ENCODE measurements around the gene PRADC1. TPM values are rescaled to one million over a fixed set of nuclear protein-coding genes. Genes with fewer than 3 reads are reported as not detected.

Gene PRADC1
- total and polyA plus RNA-seq, 8 donors = 8.5 to 23.3 (median 14.5) TPM

GRCh38 chr2:73253400-73253799 lies 20.4 kb upstream of the PRADC1 start:
- no peak for ATAC-seq
- intact Hi-C loops (cut with DNase I) = no loop called here

DNA sequence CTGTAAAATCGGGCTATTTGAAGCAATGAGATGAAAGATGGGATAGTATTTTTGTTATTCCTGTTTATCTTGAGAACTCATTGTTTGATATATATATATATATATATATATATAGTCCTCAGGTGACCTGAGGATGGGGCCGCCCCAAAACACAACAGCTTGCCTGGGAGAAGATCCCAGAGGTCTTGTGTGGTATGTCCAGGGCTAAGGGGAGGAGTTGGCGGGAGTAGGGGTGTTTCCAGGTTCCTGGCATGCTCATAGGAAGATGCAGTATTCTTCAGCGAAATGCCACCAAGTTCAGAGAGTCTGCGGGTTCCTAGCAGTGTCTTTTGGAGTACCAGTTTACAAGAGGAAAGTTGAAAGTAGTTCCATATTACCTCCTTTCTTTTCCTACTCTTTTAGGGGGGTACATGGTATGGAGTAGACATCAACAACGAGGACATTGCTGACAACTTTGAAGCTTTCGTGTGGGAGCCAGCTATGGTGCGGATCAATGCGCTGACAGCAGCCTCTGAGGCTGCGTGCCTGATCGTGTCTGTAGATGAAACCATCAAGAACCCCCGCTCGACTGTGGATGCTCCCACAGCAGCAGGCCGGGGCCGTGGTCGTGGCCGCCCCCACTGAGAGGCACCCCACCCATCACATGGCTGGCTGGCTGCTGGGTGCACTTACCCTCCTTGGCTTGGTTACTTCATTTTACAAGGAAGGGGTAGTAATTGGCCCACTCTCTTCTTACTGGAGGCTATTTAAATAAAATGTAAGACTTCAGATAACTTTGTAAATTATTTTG lies 19.4 kb upstream of the PRADC1 start:
- no peak overlapping the region for H3K4me3 ChIP-seq
- DNase-seq (no peak), ATAC-seq (no peak)
- intact Hi-C loops (cut with DNase I) = no loop called here
- H3K27me3 ChIP-seq = no peaks in the 10 kb centered on the region
- no peaks in the 10 kb centered on the region for H3K9me3 ChIP-seq
- H3K4me1 ChIP-seq = no peaks in the 10 kb centered on the region
- no peak overlapping the region for H3K27ac ChIP-seq
- TF ChIP-seq, protein P1, sequence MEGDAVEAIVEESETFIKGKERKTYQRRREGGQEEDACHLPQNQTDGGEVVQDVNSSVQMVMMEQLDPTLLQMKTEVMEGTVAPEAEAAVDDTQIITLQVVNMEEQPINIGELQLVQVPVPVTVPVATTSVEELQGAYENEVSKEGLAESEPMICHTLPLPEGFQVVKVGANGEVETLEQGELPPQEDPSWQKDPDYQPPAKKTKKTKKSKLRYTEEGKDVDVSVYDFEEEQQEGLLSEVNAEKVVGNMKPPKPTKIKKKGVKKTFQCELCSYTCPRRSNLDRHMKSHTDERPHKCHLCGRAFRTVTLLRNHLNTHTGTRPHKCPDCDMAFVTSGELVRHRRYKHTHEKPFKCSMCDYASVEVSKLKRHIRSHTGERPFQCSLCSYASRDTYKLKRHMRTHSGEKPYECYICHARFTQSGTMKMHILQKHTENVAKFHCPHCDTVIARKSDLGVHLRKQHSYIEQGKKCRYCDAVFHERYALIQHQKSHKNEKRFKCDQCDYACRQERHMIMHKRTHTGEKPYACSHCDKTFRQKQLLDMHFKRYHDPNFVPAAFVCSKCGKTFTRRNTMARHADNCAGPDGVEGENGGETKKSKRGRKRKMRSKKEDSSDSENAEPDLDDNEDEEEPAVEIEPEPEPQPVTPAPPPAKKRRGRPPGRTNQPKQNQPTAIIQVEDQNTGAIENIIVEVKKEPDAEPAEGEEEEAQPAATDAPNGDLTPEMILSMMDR (IDR thresholded peaks at IDR 0.05) = no peak
- peaks cover 0 to 79% of the 10 kb centered on the region in 2 donors for H3K36me3 ChIP-seq

More at GRCh38 chr2:73253400-73253799, 20.4 kb upstream of the PRADC1 start:
- H3K9me3 ChIP-seq = no peaks in the 10 kb centered on the region
- no peak overlapping the region for H3K4me3 ChIP-seq
- no peaks in the 10 kb centered on the region for H3K4me1 ChIP-seq
- H3K36me3 ChIP-seq = peaks cover 0 to 69% of the 10 kb centered on the region in 2 donors
- H3K27ac ChIP-seq = no peak overlapping the region
- TF ChIP-seq, protein P1 (IDR thresholded peaks at IDR 0.05) = no peak
- no peak for DNase-seq
- no peaks in the 10 kb centered on the region for H3K27me3 ChIP-seq

DNA sequence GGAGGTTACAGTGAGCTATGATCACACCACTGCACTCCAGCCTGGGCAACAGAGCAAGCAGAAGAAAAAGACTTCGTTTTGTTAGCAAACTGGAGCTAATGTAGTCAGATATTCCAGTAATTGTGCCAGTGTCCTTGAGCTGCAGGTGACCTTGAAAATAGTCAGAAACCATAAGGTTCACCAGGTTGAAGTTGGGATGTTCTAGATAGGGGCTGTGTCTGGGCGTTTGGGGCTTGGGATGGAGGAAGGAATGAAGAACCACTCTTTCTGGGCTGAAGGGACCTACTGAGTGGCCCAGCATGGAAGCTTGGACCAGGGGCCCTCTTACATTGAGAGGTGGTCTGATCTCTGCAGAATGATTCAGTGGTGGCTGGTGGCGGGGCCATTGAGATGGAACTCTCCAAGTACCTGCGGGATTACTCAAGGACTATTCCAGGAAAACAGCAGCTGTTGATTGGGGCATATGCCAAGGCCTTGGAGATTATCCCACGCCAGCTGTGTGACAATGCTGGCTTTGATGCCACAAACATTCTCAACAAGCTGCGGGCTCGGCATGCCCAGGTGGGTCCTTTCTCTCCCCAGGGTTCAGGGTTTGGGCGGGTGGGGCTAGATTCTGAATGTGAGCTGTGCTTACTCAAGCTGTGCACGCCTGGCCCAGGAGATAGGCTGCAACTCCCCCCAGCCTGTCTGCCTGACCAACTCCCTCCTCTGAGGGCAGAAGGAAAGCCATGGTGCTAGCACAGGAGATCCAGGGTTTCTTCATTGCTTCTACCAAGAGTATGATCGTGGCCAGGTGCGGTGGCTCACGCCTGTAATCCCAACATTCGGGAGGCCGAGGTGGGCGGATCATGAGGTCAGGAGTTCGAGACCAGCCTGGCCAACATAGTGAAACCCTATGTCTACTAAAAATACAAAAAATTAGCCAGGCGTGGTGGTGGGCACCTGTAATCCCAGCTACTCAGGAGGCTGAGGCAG lies 18.1 kb upstream of the PRADC1 start:
- Histone ChIP-seq H3K27ac (no peak overlapping the region), H3K36me3 (peaks cover 0 to 91% of the 10 kb centered on the region in 2 donors), H3K27me3 (no peaks in the 10 kb centered on the region), H3K9me3 (no peaks in the 10 kb centered on the region), H3K4me3 (no peak overlapping the region), H3K4me1 (no peaks in the 10 kb centered on the region)
- DNase-seq (no peak), ATAC-seq (no peak)
- intact Hi-C loops (cut with DNase I) = no loop called here
- TF ChIP-seq, protein P1 (IDR thresholded peaks at IDR 0.05) = no peak

DNA sequence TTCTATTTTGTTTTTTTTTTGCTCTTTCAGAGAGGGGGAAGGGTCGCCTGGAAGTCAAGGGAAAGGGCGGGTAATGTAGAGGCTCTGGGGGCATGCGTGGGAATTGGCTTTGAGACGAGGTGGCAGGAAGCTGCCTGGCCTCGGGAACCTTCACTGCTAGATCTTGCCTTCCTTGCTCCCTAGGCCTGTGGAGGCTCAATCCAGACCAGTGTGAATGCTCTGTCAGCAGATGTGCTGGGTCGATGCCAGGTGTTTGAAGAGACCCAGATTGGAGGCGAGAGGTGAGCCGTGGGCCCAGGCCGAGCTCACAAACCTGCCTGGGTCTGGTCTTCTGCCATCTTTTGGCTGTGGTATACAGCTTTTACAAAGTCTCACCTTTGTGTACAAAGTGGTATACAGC lies 16.6 kb upstream of the PRADC1 start:
- no peak for ATAC-seq
- Histone ChIP-seq H3K4me1 (peaks cover 0 to under 1% of the 10 kb centered on the region in 2 donors), H3K36me3 (peaks cover 0 to 100% of the 10 kb centered on the region in 2 donors), H3K9me3 (no peaks in the 10 kb centered on the region), H3K27ac (no peak overlapping the region), H3K4me3 (no peak overlapping the region), H3K27me3 (no peaks in the 10 kb centered on the region)
- intact Hi-C loops (cut with DNase I) = no loop called here
- TF ChIP-seq, protein P1 (IDR thresholded peaks at IDR 0.05) = no peak
- no peak for DNase-seq

DNA sequence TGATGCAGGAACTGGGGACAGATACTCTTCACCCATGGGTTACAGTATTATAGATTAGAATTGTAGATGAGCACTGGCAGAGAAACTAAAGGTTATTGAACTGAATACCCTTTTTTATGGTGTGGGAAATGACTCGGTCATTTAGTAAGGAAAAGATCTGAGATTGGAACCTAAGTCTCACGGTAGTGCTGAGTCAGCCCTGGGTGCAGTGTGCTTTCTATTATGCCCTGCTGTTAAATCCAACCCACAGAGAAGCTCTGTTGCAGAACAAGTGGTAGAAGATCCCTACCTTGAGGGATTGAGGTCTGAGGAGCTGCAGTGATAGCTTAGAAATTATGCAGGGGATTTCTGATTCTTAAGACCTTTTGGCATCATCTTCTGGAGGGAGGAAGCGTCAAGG lies 13.8 kb upstream of the PRADC1 start:
- ATAC-seq (no peak), DNase-seq (no peak)
- H3K27ac ChIP-seq = no peak overlapping the region
- H3K36me3 ChIP-seq = peaks cover 0 to 100% of the 10 kb centered on the region in 2 donors
- H3K27me3 ChIP-seq = no peaks in the 10 kb centered on the region
- no peak overlapping the region for H3K4me3 ChIP-seq
- TF ChIP-seq, protein P1 (IDR thresholded peaks at IDR 0.05) = no peak
- no peaks in the 10 kb centered on the region for H3K9me3 ChIP-seq
- peaks cover 6 to 15% of the 10 kb centered on the region in 2 donors for H3K4me1 ChIP-seq
- intact Hi-C loops (cut with DNase I) = no loop called here
